NAMALWA (cell line): ENCODE measurements around the gene CSNK2A3.
"Not testable (repeated sequence)": the region's sequence is repeated elsewhere in the genome, so short reads cannot be mapped to it uniquely, and the experiment has no call there.

Experiments used
- DNase-seq: peaks from one replicate; pipeline ENCODE4 v3.0.0-alpha.2; 2015; ENCODE audit warnings: low spot score

The CSNK2A3 gene

DNA sequence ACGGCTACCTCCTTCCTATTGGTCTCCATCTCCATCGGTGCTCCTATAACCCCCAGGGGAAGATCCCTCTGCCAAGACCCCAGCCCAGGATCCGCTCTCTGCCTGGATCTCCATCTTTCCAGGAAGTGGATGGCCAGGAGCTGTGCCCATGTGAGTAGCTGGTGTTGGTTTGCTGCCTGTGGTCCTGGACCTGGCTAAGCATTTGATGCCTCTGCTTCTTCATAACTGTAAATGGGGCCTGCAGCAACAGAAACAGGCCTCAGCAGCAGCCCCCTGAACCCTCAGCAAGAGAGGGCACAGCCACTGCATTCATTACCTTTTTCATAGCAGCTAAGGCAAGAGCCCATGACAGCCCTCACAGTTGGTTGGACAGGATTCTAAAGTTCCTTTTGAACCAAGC, 26.6 kb upstream of the CSNK2A3 start:
- DNase-seq: no peak

DNA sequence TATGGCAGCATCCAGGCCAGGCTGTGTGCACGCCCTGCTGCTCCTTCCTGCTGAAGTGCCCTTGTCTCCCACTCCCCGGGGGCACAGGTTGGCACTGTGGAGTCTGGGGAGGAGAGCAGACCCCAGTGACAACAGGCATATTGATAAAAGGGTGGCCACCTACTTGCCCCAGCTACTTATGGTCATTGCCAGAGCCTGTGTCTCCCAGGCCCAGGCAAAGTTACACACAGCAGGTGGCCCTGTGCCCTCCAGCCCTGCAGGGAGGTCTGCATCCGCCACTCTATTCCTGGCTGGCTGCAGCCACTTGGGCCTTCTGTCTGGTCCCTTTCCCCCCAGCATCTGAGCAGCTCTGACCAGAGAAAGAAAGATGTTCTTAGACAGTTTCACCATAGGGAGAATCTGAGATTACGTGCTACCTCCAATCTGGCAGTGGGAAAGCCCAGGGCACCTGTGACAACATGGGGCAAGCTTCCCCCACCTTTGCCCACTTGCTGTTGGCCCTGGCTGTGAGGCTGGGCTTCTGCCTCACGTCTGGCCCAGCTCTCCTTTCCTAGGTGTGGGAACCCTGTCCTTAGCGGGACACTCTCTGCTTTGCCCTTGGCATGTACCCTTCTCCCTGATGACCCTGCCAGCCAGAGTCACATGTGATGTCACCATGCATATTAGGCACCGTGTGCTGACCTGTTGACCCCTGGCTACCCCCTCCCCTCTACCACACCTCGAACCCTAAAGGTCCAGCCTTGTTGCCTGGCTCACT, 25.3 kb upstream of the CSNK2A3 start:
- DNase-seq: no peak

DNA sequence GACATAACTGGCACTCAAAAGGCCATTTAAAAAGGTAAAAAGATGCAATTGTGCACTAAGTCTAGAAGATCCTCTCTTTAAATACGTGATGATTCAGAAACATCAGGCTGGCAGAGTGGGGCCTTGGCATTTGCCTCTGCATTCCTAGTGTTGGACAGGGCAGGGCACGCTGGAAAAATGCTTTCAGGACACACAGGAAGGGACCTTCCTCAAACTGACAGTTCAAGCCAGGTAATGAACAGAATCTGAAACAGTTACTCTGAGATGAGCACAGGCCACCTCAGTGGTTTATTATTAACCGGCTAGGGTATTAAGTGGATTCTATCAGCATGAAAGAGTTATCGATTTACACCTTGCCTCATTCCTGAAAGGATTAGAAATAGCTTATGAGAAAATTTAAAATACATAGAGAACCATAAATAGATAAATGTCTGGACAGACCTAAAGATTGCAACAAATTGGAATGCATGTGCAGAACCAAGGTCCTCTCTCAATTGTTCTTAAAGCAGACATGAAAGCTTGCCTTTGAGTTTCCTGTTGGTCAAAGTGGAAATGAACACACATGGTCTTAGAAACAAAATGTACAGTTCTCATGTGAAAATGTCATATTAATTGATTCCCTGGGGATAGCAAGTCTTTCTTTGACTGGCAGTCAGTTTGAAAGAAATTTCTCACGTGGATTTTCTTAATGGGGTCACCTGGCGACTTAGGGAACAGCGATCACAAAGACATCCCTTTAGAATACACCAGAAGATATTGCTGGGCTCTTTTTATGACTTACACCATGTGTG, 21.5 kb upstream of the CSNK2A3 start:
- DNase-seq: no peak

DNA sequence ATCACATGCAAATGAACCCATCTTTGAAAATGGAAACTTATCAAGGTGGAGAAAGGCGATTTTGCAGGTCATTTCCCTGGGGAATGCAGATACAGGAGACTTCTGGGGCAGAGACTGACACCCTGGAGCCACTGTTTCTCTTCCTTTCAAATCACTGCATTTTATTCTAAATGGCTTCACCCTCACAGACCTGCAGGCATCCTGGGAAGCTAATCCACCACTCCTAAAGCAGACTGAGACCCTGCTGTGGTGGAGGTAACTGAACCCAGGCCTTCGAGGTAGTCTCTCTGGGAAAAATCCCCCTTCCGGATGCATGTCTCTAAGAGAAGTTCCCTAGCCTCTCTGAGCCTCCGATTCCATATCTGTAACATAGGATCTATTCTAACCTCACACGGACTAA, 20.9 kb upstream of the CSNK2A3 start:
- DNase-seq: no peak

- no peak for DNase-seq
These were observed 19.4 kb upstream of the CSNK2A3 start for GRCh38 chr11:11372461-11372860.

GRCh38 chr11:11370962-11371303, 17.9 kb upstream of the CSNK2A3 start:
- DNase-seq: no peak

- no peak for DNase-seq
These were observed 17.4 kb upstream of the CSNK2A3 start for GRCh38 chr11:11370255-11370961.

GRCh38 chr11:11366793-11367192, 13.7 kb upstream of the CSNK2A3 start:
- DNase-seq: no peak

DNA sequence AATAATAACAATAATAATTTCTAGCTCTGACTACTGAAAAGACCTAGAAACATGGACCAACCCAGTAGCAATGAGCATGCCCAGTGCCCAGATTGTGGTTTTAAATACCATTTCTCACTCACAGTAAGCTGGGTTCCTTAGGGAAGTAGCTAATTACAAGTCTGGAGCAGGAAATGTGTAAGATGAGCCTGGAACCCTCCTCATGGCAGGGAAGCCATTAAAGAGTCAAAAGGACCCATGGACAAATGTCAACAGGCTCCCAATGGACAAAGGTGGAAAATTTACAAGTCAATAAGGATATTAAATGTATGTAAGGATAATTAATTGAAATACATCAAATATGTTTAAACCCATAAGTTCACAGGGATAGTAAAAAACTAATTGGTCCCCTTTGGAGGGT, 10.6 kb upstream of the CSNK2A3 start:
- no peak for DNase-seq

DNA sequence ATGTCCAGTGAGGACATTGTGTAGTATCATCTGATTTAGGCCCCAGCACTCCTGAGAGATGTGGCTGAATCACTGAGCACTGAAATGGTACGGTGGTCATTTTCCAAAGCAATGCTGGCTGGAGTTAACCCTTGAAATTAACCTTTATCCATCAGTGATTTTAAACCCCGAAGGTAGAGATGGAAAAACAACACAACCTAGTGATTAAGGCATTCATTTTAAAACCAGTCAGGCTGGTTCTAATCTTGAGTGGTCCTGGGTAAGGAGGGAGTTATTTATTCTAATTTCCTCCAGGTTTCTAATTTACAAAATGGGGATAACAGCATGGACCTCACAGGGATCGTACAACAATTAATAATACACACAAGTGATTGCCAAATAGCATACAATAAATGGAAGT, 6.6 kb upstream of the CSNK2A3 start:
- DNase-seq: no peak

DNA sequence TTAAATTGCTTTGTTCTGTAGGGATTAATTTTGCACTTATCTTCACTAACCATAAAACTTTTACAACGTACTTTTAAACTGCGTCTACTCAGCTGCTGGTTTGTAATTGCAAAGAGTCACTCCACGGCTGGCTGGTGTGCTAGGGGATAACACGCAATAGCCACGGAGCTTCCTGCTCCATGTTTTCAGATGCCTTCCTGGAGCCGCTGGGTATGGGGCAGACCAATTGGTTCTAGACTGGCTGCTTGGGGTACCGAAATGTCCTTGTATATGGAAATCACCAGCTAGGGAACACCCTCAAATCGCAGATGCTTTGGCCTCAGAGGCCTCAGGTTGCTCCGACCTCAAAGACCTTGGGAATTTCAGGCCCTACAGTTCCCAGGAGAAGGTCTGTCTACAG, 3.8 kb upstream of the CSNK2A3 start:
- no peak for DNase-seq

DNA sequence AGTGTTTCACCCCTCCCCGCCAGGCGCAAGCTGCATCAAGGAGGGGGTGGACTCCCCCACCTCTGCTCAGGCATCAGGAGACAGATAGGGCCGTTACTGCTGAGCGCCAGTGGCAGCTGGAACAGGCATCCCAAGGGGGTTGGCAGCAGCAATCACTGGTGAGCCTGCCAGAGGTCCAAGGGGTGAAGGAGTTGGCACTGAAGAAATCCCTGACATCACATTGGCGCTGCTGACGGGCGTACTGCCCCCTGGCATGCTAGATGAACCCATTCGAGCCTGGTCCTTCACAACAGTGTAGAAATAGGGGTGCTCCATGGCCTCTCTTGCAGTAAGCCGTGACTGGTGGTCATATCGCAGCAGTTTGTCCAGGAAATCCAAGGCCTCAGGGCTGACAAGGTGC, 1.2 kb downstream of the CSNK2A3 start:
- DNase-seq: not testable (repeated sequence)

DNA sequence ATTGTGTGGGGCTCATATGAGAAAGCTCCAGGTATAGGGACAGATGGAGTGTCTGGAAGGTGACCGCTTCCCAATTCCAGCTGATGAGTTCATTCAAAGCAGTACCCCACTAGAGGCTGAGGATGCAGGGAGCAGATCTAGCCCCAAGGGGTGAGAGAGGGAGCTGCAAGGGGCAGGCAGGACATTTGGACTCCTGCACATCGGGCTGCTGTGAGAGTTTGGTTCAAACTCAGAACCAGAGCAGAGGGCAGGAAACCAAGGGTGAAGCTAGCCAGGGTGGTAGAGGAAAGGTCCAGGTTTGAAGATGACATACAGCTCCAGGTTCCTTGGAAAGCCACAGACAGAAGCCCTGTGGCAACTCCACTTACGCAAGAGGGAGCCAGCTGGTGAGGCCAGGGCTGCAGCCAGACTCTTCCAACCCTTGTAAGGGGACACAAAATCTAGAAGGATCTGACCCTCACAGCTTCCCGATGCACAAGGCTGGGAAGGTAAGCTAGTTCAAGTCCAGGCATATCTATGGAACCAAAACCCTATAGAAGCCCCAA, 1.9 kb downstream of the CSNK2A3 start:
- DNase-seq: no peak

DNA sequence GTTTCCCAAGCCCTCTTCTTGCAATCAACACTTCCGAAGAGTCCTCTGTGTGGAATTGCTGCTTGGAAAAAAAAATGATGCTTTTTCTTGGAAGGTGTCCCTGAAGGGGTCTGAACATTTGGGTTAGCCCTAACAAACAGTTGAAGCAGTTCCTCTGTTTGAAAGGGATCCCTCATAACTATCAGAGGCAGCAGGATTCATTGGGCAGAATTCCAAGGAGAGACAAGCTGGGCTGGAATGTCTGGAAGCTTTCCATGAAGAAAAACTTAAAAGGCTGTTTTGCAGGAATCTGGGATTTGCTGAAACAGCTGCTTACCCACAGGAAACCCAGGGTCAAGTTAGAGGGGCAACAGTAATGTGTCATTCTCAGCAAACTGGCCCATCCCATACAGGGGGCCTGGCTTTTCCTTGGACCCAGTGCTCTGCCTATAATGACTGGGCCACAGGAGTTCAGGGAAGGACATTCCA, 3.1 kb downstream of the CSNK2A3 start:
- DNase-seq: no peak

- DNase-seq: no peak
These were observed 3.8 kb downstream of the CSNK2A3 start for GRCh38 chr11:11349106-11349825.

- DNase-seq: no peak
These were observed 4.7 kb downstream of the CSNK2A3 start for GRCh38 chr11:11348303-11348702.

- DNase-seq: no peak
These were observed 5.5 kb downstream of the CSNK2A3 start for GRCh38 chr11:11347592-11347991.

- no peak for DNase-seq
These were observed 6.7 kb downstream of the CSNK2A3 start for GRCh38 chr11:11346303-11346702.

GRCh38 chr11:11345099-11345498, 8.0 kb downstream of the CSNK2A3 start:
- DNase-seq: no peak

- DNase-seq: no peak
These were observed 9.0 kb downstream of the CSNK2A3 start for GRCh38 chr11:11344045-11344444.

GRCh38 chr11:11338304-11338703, 14.7 kb downstream of the CSNK2A3 start:
- no peak for DNase-seq

- DNase-seq: no peak
These were observed 16.4 kb downstream of the CSNK2A3 start for GRCh38 chr11:11336664-11337063.
